ENCODE data around the gene ADCY9.

GRCh38 chr16:4142268-4142667 is 26.0 kb upstream of the ADCY9 start:
- no peak for TF ChIP-seq CTCF (IDR thresholded peaks at IDR 0.05)
- TF ChIP-seq POLR2A (IDR thresholded peaks at IDR 0.05) = no peak
